Keratinocyte (primary cell): ENCODE measurements around the gene C1orf56. TPM values are rescaled to one million over a fixed set of nuclear protein-coding genes. Genes with fewer than 3 reads are reported as not detected.

Experiments used
- DNase-seq: peaks from one replicate; pipeline ENCODE4 v3.0.0-alpha.2; 2011; ENCODE audit warnings: low read depth, missing footprints, low spot score
- FAIRE-seq: peaks from 2 replicates; lab custom pipeline; 2011; peaks lifted over from hg19 to GRCh38; lab: Jason Lieb, UNC
- H2AFZ ChIP-seq: 2 replicates; pipeline ENCODE4 v1.6.0; 2012; ENCODE audit warnings: low read length, control low read depth, inconsistent platforms; ENCODE audit not compliant: control insufficient read depth
- H3K27ac ChIP-seq: 2 replicates; pipeline ENCODE4 v1.5.1; 2011; ENCODE audit warnings: low read length; ENCODE audit not compliant: control insufficient read depth, insufficient read depth
- H3K27me3 ChIP-seq: 3 replicates; pipeline ENCODE4 v1.6.0; 2011; ENCODE audit warnings: low read length; ENCODE audit not compliant: control insufficient read depth, insufficient read depth; ENCODE audit errors: extremely low read depth
- H3K36me3 ChIP-seq, 2 experiments: 2 replicates in 1 of 2; 3 replicates in 1 of 2; pipeline ENCODE4 v1.5.1; 2011; ENCODE audit warnings: low read length in 2 of 2, mild to moderate bottlenecking in 1 of 2; ENCODE audit not compliant: control insufficient read depth in 2 of 2, insufficient read depth in 2 of 2; ENCODE audit errors: extremely low read depth in 1 of 2
- H3K4me1 ChIP-seq: 3 replicates; pipeline ENCODE4 v1.5.1; 2011; ENCODE audit warnings: low read length; ENCODE audit not compliant: control insufficient read depth, insufficient read depth; ENCODE audit errors: extremely low read depth
- H3K4me2 ChIP-seq: 3 replicates; pipeline ENCODE4 v1.6.0; 2011; ENCODE audit warnings: low read depth, low read length; ENCODE audit not compliant: control insufficient read depth, insufficient read depth; ENCODE audit errors: extremely low read depth
- H3K4me3 ChIP-seq, 3 experiments: fragments of 200-600 bp in 1 of 3; sonication (generic) in 1 of 3; 2 replicates in 2 of 3; 3 replicates in 1 of 3; pipeline ENCODE4 v1.5.1; 2011 to 2016; ENCODE audit warnings: low read length in 3 of 3, mild to moderate bottlenecking in 3 of 3, control low read depth in 2 of 3, inconsistent platforms in 1 of 3, low read depth in 1 of 3, mixed read lengths in 1 of 3, mixed run types in 1 of 3, moderate library complexity in 1 of 3; ENCODE audit not compliant: control insufficient read depth in 2 of 3, insufficient read depth in 2 of 3; ENCODE audit errors: extremely low read depth in 1 of 3
- H3K79me2 ChIP-seq: 2 replicates; pipeline ENCODE4 v1.6.0; 2012; ENCODE audit warnings: low read length; ENCODE audit not compliant: control insufficient read depth, insufficient read depth
- H3K9ac ChIP-seq: 3 replicates; pipeline ENCODE4 v1.6.0; 2011; ENCODE audit warnings: low read length; ENCODE audit not compliant: control insufficient read depth, insufficient read depth; ENCODE audit errors: extremely low read depth
- H3K9me1 ChIP-seq: 3 replicates; pipeline ENCODE4 v1.6.0; 2011; ENCODE audit warnings: low read length; ENCODE audit not compliant: control insufficient read depth, insufficient read depth; ENCODE audit errors: extremely low read depth
- H3K9me3 ChIP-seq: 2 replicates; pipeline ENCODE4 v1.5.1; 2012; ENCODE audit warnings: low read depth, low read length; ENCODE audit not compliant: control insufficient read depth
- H4K20me1 ChIP-seq: 3 replicates; pipeline ENCODE4 v1.6.0; 2011; ENCODE audit warnings: low read length; ENCODE audit not compliant: control insufficient read depth, insufficient read depth; ENCODE audit errors: extremely low read depth
- CTCF ChIP-seq, 3 experiments: IDR thresholded peaks in 1 of 3; conservative IDR thresholded peaks in 1 of 3; optimal IDR thresholded peaks in 1 of 3; 2 replicates in 2 of 3; 3 replicates in 1 of 3; pipeline versions ENCODE3 to v1.5.1; 2011; ENCODE audit warnings: low read length in 3 of 3, mild to moderate bottlenecking in 3 of 3, moderate library complexity in 2 of 3, control low read depth in 1 of 3, inconsistent platforms in 1 of 3; ENCODE audit not compliant: insufficient read depth in 2 of 3; ENCODE audit errors: extremely low read depth in 1 of 3
- EZH2 ChIP-seq: IDR thresholded peaks from one replicate; pipeline ENCODE4 v1.6.1; 2012; ENCODE audit warnings: inconsistent platforms, mild to moderate bottlenecking, low read length, moderate library complexity
- dilution Hi-C: fragments of 300-500 bp; cut with MboI; formaldehyde crosslinking; loops from one replicate; pipeline ENCODE4 v1.7.0; 2020; ENCODE audit warnings: low sequenced_read_pairs; ENCODE audit not compliant: extremely low pct_ligation_motif_present
- polyA plus RNA-seq, 5 experiments: library from polyadenylated mRNA; depleted of rRNA in 3 of 5; stranded (reverse) in 3 of 5; stranded (forward) in 1 of 5; unstranded in 1 of 5; fragments of >200 nt; gene quantifications; 1 replicate in 1 of 5; 2 replicates in 3 of 5; 3 replicates in 1 of 5; pipeline versions ENCODE4 v1.2.1 to v1.2.3, GENCODE V29; 2011 to 2012; ENCODE audit warnings: missing spikeins in 2 of 5, low read depth in 1 of 5, low replicate concordance in 1 of 5

C1orf56 gene
- polyA plus RNA-seq, 1 donor (not counting 4 experiments of a cell fraction or from before 2014, with no cell fraction given) = 0.26 TPM

GRCh38 chr1:151006327-151007052 lies 41.1 kb upstream of the C1orf56 start, which contains the start of gene MINDY1:
Gene MINDY1, minus strand, starts transcription at chr1:151006902. Its CDS starts 4,285 bp downstream, at chr1:151002617.
- H3K4me1 ChIP-seq = peaks cover 48% of the 10 kb centered on the region
- TF ChIP-seq EZH2 = no peak
- peak; percentile 49 to 73 (median 52) for TF ChIP-seq CTCF (optimal IDR thresholded peaks at IDR 0.05 in 1 of 3, IDR thresholded peaks at IDR 0.05 in 1 of 3, conservative IDR thresholded peaks at IDR 0.05 in 1 of 3; ENCODE audit: extremely low read depth in 1 of 3, insufficient read depth in 2 of 3, low read length in 3 of 3)
- FAIRE-seq = no peak

GRCh38 chr1:151007853-151008243 lies 39.7 kb upstream of the C1orf56 start:
- Histone ChIP-seq H3K4me2 (peak overlapping the region; percentile 91), H3K36me3 (peaks cover 0 to under 1% of the 10 kb centered on the region in 2 experiments), H3K4me3 (peak overlapping the region in 1 of 3 experiments; percentile 83), H3K27ac (peak overlapping the region; percentile 65), H2AFZ (peak overlapping the region; percentile 38), H3K9me3 (no peaks in the 10 kb centered on the region), H3K27me3 (no peaks in the 10 kb centered on the region), H3K4me1 (peaks cover 43% of the 10 kb centered on the region), H3K79me2 (no peaks in the 10 kb centered on the region), H3K9me1 (no peaks in the 10 kb centered on the region), H4K20me1 (no peaks in the 10 kb centered on the region), H3K9ac (peak overlapping the region; percentile 46)
- dilution Hi-C loops = no loop called here
- DNase-seq = no peak
- no peak for FAIRE-seq
- TF ChIP-seq CTCF (optimal IDR thresholded peaks at IDR 0.05 in 1 of 3, IDR thresholded peaks at IDR 0.05 in 1 of 3, conservative IDR thresholded peaks at IDR 0.05 in 1 of 3; ENCODE audit: extremely low read depth in 1 of 3, insufficient read depth in 2 of 3, low read length in 3 of 3) = no peak
- no peak for TF ChIP-seq EZH2

More at GRCh38 chr1:151006327-151007052, 41.1 kb upstream of the C1orf56 start, which contains the start of gene MINDY1:
- peak; percentile 30 for DNase-seq
- H3K9me1 ChIP-seq = no peaks in the 10 kb centered on the region
- H3K27ac ChIP-seq = peak within 1 kb of the TSS; percentile 65
- peak within 1 kb of the TSS; percentile 40 to 83 (median 70) for H3K4me3 ChIP-seq
- H3K27me3 ChIP-seq = no peaks in the 10 kb centered on the region
- H3K79me2 ChIP-seq = no peaks in the 10 kb centered on the region
- no peaks in the 10 kb centered on the region for H3K9me3 ChIP-seq
- H2AFZ ChIP-seq = peak within 1 kb of the TSS; percentile 88
- peak within 1 kb of the TSS; percentile 93 for H3K4me2 ChIP-seq
- H3K36me3 ChIP-seq = no peaks in the 10 kb centered on the region
- dilution Hi-C loops = no loop called here
- no peaks in the 10 kb centered on the region for H4K20me1 ChIP-seq
- peak within 1 kb of the TSS; percentile 74 for H3K9ac ChIP-seq
